ENCODE data around the gene NECTIN1.
A peak's percentile ranks its signal among the peaks of the same experiment; 100 is the strongest.

NECTIN1 gene

DNA sequence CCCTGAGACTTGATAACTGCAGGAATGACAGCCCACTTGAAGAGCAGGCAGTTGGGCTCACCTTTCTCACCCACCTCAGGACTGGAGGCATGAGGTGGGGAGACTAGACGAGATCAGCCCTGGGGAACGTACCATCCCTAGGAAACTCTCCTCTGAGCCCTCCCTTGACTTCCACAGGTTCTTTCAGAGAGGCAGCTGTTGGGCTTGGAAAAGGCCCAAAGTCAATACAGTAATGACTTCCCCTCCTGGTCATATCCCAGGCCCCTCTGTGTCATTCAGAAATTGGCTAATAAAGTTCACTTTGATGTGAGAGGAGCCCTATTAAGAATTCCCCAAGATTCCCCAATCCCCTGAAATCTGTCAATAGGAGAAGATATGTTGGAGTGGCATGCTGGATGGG is 5.8 kb upstream of the NECTIN1 start:
- H3K4me3 ChIP-seq (ENCODE audit: control insufficient read depth, low read depth, low read length) = no peak overlapping the region
- TF ChIP-seq, protein P1, sequence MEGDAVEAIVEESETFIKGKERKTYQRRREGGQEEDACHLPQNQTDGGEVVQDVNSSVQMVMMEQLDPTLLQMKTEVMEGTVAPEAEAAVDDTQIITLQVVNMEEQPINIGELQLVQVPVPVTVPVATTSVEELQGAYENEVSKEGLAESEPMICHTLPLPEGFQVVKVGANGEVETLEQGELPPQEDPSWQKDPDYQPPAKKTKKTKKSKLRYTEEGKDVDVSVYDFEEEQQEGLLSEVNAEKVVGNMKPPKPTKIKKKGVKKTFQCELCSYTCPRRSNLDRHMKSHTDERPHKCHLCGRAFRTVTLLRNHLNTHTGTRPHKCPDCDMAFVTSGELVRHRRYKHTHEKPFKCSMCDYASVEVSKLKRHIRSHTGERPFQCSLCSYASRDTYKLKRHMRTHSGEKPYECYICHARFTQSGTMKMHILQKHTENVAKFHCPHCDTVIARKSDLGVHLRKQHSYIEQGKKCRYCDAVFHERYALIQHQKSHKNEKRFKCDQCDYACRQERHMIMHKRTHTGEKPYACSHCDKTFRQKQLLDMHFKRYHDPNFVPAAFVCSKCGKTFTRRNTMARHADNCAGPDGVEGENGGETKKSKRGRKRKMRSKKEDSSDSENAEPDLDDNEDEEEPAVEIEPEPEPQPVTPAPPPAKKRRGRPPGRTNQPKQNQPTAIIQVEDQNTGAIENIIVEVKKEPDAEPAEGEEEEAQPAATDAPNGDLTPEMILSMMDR (conservative IDR thresholded peaks at IDR 0.05; ENCODE audit: control insufficient read depth, insufficient read depth, low read depth, low read length) = no peak
- no peak for DNase-seq (ENCODE audit: low read depth)

DNA sequence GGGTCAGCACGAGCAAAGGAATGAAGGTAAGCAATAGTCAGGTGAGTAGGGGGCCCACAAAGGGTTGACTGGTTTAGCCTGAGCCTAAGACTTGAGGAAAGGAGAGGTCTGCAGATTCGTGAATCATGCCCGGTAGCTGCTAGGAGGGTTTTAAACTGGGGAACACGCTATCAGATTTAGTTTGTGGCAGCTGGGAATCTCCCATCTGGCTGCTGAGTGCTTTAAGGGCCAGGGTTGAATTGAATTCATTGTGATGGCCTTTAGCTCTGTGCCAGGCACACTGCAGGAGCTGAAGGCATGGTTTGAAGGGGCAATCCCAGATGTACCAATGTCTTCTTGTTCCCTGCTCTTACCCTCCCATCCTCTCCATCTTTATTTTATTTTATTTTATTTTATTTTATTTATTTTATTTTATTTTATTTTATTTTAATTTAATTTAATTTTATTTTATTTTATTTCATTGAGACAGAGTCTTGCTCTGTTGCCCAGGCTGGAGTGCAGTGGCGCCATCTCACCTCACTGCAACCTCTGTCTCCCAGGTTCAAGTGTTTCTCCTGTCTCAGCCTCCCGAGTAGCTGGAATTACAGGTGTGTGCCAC is 1.9 kb upstream of the NECTIN1 start:
- H3K4me3 ChIP-seq (ENCODE audit: control insufficient read depth, low read depth, low read length) = no peak overlapping the region
- DNase-seq (ENCODE audit: low read depth) = no peak
- TF ChIP-seq, protein P1 (conservative IDR thresholded peaks at IDR 0.05; ENCODE audit: control insufficient read depth, insufficient read depth, low read depth, low read length) = no peak

DNA sequence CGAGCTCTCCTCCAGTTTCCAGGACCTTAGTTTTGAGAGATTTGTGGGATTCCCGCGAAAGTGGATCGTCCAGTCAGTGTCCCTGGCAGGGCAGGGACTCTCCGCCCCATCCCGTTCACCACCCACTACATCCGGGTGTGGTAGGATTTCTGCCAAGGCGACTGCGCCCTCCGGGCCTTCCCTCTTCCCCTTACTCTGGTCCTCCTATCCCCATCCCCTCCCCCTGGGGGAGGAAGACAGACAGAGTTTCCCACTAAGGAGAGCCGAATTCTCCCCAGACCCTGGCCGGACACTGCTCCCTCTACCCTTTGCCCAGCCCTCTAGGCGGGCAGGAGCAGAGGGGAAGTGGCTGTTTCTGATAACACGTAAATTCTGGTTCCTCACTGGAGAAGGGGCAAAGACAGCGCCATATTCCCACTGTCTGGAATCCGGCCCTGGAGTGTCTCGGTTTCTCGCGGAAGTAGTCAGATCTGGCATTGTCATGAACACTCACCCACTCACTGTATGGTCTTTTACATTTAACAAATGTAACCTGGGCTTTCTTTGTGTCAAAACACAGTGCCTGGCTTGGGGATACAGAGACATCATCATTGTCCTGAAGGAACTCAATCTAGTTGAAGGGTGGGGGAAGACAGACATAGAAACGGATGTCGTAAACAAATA is 1.1 kb upstream of the NECTIN1 start:
- peak overlapping the region; percentile 60 for H3K4me3 ChIP-seq (ENCODE audit: control insufficient read depth, low read depth, low read length)
- peak; percentile 63 for DNase-seq (ENCODE audit: low read depth)
- TF ChIP-seq, protein P1 (conservative IDR thresholded peaks at IDR 0.05; ENCODE audit: control insufficient read depth, insufficient read depth, low read depth, low read length) = no peak

GRCh38 chr11:119729581-119729927 is 554 bp upstream of the NECTIN1 start:
- peak overlapping the region; percentile 60 for H3K4me3 ChIP-seq (ENCODE audit: control insufficient read depth, low read depth, low read length)
- no peak for DNase-seq (ENCODE audit: low read depth)
- TF ChIP-seq, protein P1 (conservative IDR thresholded peaks at IDR 0.05; ENCODE audit: control insufficient read depth, insufficient read depth, low read depth, low read length) = no peak

DNA sequence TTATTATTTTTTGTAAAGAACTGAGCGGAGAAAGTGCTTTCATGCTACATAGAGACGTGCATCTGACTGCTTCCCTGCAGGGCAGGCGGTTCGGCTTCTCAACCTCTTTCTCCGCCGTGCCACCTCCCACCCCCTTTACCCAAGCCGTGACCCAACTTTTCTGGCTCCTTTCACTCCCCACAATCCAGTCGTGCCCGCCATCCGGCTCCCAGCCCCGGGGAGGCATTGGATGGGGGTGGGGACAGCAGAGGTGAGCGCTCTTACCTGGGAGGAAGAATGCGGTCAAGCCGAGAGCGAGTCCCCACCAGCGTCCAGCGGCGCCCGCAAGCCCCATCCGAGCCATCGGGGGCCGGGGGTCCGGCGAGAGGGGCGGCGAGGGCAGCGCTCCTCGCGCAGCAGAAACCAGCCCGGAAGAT is 781 bp downstream of the NECTIN1 start:
- TF ChIP-seq, protein P1 (conservative IDR thresholded peaks at IDR 0.05; ENCODE audit: control insufficient read depth, insufficient read depth, low read depth, low read length) = no peak
- peak overlapping the region; percentile 61 for H3K4me3 ChIP-seq (ENCODE audit: control insufficient read depth, low read depth, low read length)
- no peak for DNase-seq (ENCODE audit: low read depth)

GRCh38 chr11:119727523-119728151 is 1.4 kb downstream of the NECTIN1 start:
- H3K4me3 ChIP-seq (ENCODE audit: control insufficient read depth, low read depth, low read length) = peak overlapping the region; percentile 61
- no peak for DNase-seq (ENCODE audit: low read depth)
- TF ChIP-seq, protein P1 (conservative IDR thresholded peaks at IDR 0.05; ENCODE audit: control insufficient read depth, insufficient read depth, low read depth, low read length) = no peak
